Colonic mucosa (tissue), 4 donors: ENCODE measurements around the gene CEP41. TPM values are rescaled to one million over a fixed set of nuclear protein-coding genes. Genes with fewer than 3 reads are reported as not detected.

Experiments
- DNase-seq: peaks from one replicate; pipeline ENCODE4 v3.0.0-alpha.2; 2020
- H3K27ac ChIP-seq: fragments of 200-600 bp; one replicate; pipeline ENCODE4 v1.8.0; 2021
- H3K27me3 ChIP-seq: fragments of 200-600 bp; one replicate; pipeline ENCODE4 v1.8.0; 2021
- H3K36me3 ChIP-seq: fragments of 200-600 bp; one replicate; pipeline ENCODE4 v1.8.0; 2021
- H3K4me1 ChIP-seq: fragments of 200-600 bp; one replicate; pipeline ENCODE4 v1.8.0; 2021; ENCODE audit warnings: mild to moderate bottlenecking
- H3K4me3 ChIP-seq: fragments of 200-600 bp; one replicate; pipeline ENCODE4 v1.8.0; 2021
- H3K9ac ChIP-seq, 2 donors: one replicate each; pipeline ENCODE4 v1.7.0; 2013; ENCODE audit warnings: control low read depth in 2 of 2, low read depth in 2 of 2, low read length in 2 of 2
- H3K9me3 ChIP-seq: fragments of 200-600 bp; one replicate; pipeline ENCODE4 v1.8.0; 2021
- CTCF ChIP-seq: fragments of 200-600 bp; IDR thresholded peaks from one replicate; pipeline ENCODE4 v1.8.0; 2022; ENCODE audit warnings: antibody characterized with exemption, mild to moderate bottlenecking
- intact Hi-C: fragments of 100-400 bp; cut with DNase I; formaldehyde crosslinking; loops from one replicate; pipeline ENCODE4 v1.14.1; 2022
- total RNA-seq, 2 donors: library from RNA; stranded (reverse); fragmentation: NEBNext Ultra II Directional in 1 of 2; extraction: Animal tissue kit (Norgen Biotek cat#: 25700) in 1 of 2; gene quantifications; one replicate each; pipeline ENCODE4 v1.2.1, GENCODE V29; 2021
- donor health status: healthy.
- donor health status: DM: no; HTN: no; CAD: no.
- donor health status: DM: no; HTN: no; CAD: no.

CEP41 gene
- total RNA-seq, 2 donors from 2014 or later, result 6.9 to 13.6 TPM

DNA sequence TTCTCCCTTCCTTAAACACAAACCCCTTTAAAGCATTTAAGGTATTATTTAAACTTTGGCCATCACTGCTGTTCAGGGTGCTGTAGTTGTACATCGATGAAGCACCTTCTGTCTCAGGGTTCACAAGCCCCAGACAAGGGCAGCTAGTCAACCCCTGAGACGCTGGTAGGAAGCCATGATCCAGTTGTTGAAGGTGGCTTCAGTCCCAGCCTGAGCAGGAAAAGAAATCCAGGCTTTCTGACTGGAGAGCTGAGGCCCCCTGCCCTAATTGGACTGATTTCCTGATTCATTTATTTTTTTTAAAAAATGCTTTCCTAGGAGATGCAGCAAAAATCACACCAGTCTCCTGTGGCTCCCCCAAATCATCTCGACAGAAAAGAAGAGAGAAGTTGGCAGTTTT is 44.7 kb downstream of the CEP41 start:
- H3K9ac ChIP-seq, result no peak overlapping the region
- no peaks in the 10 kb centered on the region for H3K4me1 ChIP-seq
- no peak for TF ChIP-seq CTCF
- intact Hi-C loops, result no loop called here
- no peaks in the 10 kb centered on the region for H3K36me3 ChIP-seq
- H3K4me3 ChIP-seq, result no peak overlapping the region
- H3K27ac ChIP-seq, result no peak overlapping the region
- H3K27me3 ChIP-seq, result no peaks in the 10 kb centered on the region
- no peaks in the 10 kb centered on the region for H3K9me3 ChIP-seq
- DNase-seq, result no peak

DNA sequence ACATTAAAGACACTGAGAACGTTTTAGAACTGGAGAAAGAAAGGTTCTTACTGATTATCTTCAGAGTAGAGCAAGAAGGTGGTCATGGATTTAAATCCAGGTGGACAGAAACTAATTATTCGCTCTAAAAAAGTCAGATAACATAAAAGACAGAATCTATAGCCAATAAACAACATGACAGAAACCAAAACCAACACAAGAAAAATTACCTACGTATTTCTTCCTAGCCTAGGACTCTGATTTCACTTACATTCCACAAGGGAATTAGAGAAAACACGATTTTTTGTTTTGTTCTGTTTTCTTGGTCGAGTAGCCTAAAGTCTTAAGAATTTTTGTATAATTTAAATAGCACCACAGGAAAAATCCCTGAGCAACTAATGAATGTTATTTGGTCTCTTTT is 45.4 kb downstream of the CEP41 start:
- Histone ChIP-seq H3K9ac (no peak overlapping the region), H3K36me3 (no peaks in the 10 kb centered on the region), H3K27me3 (no peaks in the 10 kb centered on the region), H3K4me3 (no peak overlapping the region), H3K4me1 (no peaks in the 10 kb centered on the region), H3K27ac (no peak overlapping the region), H3K9me3 (no peaks in the 10 kb centered on the region)
- intact Hi-C loops, result no loop called here
- DNase-seq, result no peak
- no peak for TF ChIP-seq CTCF

GRCh38 chr7:130394421-130395195 is 46.2 kb downstream of the CEP41 start:
- Histone ChIP-seq H3K4me1 (no peaks in the 10 kb centered on the region), H3K9me3 (no peaks in the 10 kb centered on the region), H3K27ac (no peak overlapping the region), H3K36me3 (no peaks in the 10 kb centered on the region), H3K4me3 (no peak overlapping the region), H3K27me3 (no peaks in the 10 kb centered on the region), H3K9ac (no peak overlapping the region)
- no peak for DNase-seq
- intact Hi-C loops, result no loop called here
- no peak for TF ChIP-seq CTCF

GRCh38 chr7:130393841-130394411 is 46.9 kb downstream of the CEP41 start:
- H3K27ac ChIP-seq, result no peak overlapping the region
- intact Hi-C loops, result no loop called here

DNA sequence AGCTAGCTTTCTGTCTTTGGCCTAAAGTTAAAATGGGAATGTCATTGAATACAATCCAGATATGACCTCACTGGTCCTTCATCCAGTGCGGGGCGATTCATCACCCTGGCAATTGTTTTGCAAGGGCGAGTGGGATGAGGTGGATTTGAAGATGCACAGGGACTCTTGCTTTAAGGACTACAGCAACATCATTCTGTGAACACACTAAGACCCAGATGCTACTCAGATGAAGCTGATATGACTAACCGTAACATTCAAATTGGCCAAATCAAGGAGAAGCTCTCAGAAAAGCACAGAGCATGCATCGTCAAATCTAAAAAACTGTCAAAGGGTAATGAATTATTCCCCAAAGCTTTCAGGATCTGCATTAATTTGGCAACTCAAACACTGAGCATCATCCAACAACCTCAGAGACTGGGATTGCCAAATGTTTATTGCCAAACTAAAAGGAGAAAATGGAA is 47.7 kb downstream of the CEP41 start:
- no peak for TF ChIP-seq CTCF
- intact Hi-C loops, result no loop called here
- no peaks in the 10 kb centered on the region for H3K9me3 ChIP-seq
- H3K36me3 ChIP-seq, result no peaks in the 10 kb centered on the region
- H3K27me3 ChIP-seq, result no peaks in the 10 kb centered on the region
- no peak overlapping the region for H3K9ac ChIP-seq
- H3K27ac ChIP-seq, result no peak overlapping the region
- no peak for DNase-seq
- H3K4me3 ChIP-seq, result no peak overlapping the region
- H3K4me1 ChIP-seq, result no peaks in the 10 kb centered on the region

More at GRCh38 chr7:130393841-130394411, 46.9 kb downstream of the CEP41 start:
- Histone ChIP-seq H3K4me3 (no peak overlapping the region), H3K36me3 (no peaks in the 10 kb centered on the region), H3K9ac (no peak overlapping the region), H3K9me3 (no peaks in the 10 kb centered on the region), H3K27me3 (no peaks in the 10 kb centered on the region), H3K4me1 (no peaks in the 10 kb centered on the region)
- no peak for TF ChIP-seq CTCF
- DNase-seq, result no peak
